ENCODE results near the gene TPM1. TPM values are rescaled to one million over a fixed set of nuclear protein-coding genes. Genes with fewer than 3 reads are reported as not detected.

Gene TPM1
- total and polyA plus RNA-seq, 9 of the 15 experiments (the other 6 are each of a cell fraction or from before 2014, with no cell fraction given): 8.1 to 53.9 (median 43.1) TPM

DNA sequence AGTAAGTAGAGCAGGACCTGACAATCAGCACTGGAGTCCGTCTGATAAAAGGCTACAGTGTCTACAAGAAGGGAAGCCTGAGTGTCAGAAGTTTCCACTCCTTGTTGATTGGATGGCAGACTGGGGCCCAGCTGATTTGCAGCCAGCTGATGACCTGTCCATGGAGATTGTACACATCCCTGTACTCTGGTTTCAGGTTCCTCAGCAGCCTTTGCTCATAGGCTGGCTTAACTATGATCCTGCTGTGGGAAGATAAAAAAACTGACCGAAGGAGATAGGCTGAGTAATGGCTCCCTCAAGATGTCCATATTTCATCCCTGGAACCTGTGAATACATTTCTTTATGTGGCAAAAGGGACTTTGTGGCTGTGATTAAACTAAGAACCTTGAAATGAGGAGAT, 67.4 kb downstream of the TPM1 start (continued):
- TF ChIP-seq, protein P1, sequence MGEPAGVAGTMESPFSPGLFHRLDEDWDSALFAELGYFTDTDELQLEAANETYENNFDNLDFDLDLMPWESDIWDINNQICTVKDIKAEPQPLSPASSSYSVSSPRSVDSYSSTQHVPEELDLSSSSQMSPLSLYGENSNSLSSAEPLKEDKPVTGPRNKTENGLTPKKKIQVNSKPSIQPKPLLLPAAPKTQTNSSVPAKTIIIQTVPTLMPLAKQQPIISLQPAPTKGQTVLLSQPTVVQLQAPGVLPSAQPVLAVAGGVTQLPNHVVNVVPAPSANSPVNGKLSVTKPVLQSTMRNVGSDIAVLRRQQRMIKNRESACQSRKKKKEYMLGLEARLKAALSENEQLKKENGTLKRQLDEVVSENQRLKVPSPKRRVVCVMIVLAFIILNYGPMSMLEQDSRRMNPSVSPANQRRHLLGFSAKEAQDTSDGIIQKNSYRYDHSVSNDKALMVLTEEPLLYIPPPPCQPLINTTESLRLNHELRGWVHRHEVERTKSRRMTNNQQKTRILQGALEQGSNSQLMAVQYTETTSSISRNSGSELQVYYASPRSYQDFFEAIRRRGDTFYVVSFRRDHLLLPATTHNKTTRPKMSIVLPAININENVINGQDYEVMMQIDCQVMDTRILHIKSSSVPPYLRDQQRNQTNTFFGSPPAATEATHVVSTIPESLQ (CRISPR knock-in tag; IDR thresholded peaks at IDR 0.05): no peak
- TF ChIP-seq ADNP (tag; IDR thresholded peaks at IDR 0.05) (no peak), ZNF174 (CRISPR knock-in tag; IDR thresholded peaks at IDR 0.05) (no peak), CBFA2T2 (conservative IDR thresholded peaks at IDR 0.05) (peak; percentile 96), ZNF311 (CRISPR knock-in tag; IDR thresholded peaks at IDR 0.05) (no peak), SMARCE1 (IDR thresholded peaks at IDR 0.05) (no peak), IFI16 (CRISPR knock-in tag; IDR thresholded peaks at IDR 0.05) (no peak), BCL6 (CRISPR knock-in tag; IDR thresholded peaks at IDR 0.05) (no peak), PYGO2 (tag; IDR thresholded peaks at IDR 0.05) (no peak), DPF2 (IDR thresholded peaks at IDR 0.05) (peak; percentile 86)
- TF ChIP-seq, protein P2, sequence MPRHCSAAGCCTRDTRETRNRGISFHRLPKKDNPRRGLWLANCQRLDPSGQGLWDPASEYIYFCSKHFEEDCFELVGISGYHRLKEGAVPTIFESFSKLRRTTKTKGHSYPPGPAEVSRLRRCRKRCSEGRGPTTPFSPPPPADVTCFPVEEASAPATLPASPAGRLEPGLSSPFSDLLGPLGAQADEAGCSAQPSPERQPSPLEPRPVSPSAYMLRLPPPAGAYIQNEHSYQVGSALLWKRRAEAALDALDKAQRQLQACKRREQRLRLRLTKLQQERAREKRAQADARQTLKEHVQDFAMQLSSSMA (CRISPR knock-in tag; IDR thresholded peaks at IDR 0.05): no peak
- TF ChIP-seq, protein P3, sequence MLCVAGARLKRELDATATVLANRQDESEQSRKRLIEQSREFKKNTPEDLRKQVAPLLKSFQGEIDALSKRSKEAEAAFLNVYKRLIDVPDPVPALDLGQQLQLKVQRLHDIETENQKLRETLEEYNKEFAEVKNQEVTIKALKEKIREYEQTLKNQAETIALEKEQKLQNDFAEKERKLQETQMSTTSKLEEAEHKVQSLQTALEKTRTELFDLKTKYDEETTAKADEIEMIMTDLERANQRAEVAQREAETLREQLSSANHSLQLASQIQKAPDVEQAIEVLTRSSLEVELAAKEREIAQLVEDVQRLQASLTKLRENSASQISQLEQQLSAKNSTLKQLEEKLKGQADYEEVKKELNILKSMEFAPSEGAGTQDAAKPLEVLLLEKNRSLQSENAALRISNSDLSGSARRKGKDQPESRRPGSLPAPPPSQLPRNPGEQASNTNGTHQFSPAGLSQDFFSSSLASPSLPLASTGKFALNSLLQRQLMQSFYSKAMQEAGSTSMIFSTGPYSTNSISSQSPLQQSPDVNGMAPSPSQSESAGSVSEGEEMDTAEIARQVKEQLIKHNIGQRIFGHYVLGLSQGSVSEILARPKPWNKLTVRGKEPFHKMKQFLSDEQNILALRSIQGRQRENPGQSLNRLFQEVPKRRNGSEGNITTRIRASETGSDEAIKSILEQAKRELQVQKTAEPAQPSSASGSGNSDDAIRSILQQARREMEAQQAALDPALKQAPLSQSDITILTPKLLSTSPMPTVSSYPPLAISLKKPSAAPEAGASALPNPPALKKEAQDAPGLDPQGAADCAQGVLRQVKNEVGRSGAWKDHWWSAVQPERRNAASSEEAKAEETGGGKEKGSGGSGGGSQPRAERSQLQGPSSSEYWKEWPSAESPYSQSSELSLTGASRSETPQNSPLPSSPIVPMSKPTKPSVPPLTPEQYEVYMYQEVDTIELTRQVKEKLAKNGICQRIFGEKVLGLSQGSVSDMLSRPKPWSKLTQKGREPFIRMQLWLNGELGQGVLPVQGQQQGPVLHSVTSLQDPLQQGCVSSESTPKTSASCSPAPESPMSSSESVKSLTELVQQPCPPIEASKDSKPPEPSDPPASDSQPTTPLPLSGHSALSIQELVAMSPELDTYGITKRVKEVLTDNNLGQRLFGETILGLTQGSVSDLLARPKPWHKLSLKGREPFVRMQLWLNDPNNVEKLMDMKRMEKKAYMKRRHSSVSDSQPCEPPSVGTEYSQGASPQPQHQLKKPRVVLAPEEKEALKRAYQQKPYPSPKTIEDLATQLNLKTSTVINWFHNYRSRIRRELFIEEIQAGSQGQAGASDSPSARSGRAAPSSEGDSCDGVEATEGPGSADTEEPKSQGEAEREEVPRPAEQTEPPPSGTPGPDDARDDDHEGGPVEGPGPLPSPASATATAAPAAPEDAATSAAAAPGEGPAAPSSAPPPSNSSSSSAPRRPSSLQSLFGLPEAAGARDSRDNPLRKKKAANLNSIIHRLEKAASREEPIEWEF (CRISPR knock-in tag; IDR thresholded peaks at IDR 0.05): no peak
- TF ChIP-seq, protein P4, sequence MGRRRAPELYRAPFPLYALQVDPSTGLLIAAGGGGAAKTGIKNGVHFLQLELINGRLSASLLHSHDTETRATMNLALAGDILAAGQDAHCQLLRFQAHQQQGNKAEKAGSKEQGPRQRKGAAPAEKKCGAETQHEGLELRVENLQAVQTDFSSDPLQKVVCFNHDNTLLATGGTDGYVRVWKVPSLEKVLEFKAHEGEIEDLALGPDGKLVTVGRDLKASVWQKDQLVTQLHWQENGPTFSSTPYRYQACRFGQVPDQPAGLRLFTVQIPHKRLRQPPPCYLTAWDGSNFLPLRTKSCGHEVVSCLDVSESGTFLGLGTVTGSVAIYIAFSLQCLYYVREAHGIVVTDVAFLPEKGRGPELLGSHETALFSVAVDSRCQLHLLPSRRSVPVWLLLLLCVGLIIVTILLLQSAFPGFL (CRISPR knock-in tag; IDR thresholded peaks at IDR 0.05): no peak
- TF ChIP-seq, protein P5, sequence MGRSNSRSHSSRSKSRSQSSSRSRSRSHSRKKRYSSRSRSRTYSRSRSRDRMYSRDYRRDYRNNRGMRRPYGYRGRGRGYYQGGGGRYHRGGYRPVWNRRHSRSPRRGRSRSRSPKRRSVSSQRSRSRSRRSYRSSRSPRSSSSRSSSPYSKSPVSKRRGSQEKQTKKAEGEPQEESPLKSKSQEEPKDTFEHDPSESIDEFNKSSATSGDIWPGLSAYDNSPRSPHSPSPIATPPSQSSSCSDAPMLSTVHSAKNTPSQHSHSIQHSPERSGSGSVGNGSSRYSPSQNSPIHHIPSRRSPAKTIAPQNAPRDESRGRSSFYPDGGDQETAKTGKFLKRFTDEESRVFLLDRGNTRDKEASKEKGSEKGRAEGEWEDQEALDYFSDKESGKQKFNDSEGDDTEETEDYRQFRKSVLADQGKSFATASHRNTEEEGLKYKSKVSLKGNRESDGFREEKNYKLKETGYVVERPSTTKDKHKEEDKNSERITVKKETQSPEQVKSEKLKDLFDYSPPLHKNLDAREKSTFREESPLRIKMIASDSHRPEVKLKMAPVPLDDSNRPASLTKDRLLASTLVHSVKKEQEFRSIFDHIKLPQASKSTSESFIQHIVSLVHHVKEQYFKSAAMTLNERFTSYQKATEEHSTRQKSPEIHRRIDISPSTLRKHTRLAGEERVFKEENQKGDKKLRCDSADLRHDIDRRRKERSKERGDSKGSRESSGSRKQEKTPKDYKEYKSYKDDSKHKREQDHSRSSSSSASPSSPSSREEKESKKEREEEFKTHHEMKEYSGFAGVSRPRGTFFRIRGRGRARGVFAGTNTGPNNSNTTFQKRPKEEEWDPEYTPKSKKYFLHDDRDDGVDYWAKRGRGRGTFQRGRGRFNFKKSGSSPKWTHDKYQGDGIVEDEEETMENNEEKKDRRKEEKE (IDR thresholded peaks at IDR 0.05; ENCODE audit: borderline replicate concordance in 1 of 2, control insufficient read depth in 1 of 2, low read depth in 2 of 2, low read length in 1 of 2): 0 out of 4 replicates have a peak, but pooled peaks of 1 of the 2 experiments have one; percentile 32
